Subcutaneous abdominal adipose tissue (tissue), 5 donors: ENCODE data around the gene ESRP2.

Experiments
- H3K27ac ChIP-seq: one replicate; pipeline ENCODE4 v1.7.0; 2013; ENCODE audit warnings: low read depth, mild to moderate bottlenecking, inconsistent platforms, low read length, moderate library complexity
- H3K27me3 ChIP-seq, 5 donors: one replicate each; pipeline ENCODE4 v1.7.0; 2013; ENCODE audit warnings: low read length in 5 of 5, inconsistent platforms in 1 of 5; ENCODE audit not compliant: control insufficient read depth in 5 of 5, insufficient read depth in 4 of 5
- H3K36me3 ChIP-seq, 5 donors: one replicate each; pipeline ENCODE4 v1.7.0; 2013; ENCODE audit warnings: low read length in 5 of 5; ENCODE audit not compliant: control insufficient read depth in 5 of 5, insufficient read depth in 5 of 5
- H3K4me1 ChIP-seq, 5 donors: one replicate each; pipeline ENCODE4 v1.7.0; 2013; ENCODE audit warnings: low read length in 5 of 5, mild to moderate bottlenecking in 3 of 5, moderate library complexity in 1 of 5; ENCODE audit not compliant: control insufficient read depth in 5 of 5, insufficient read depth in 5 of 5
- H3K4me3 ChIP-seq, 5 donors: one replicate each; pipeline ENCODE4 v1.7.0; 2013; ENCODE audit warnings: low read length in 5 of 5, low read depth in 1 of 5
- H3K9ac ChIP-seq, 5 donors: one replicate each; pipeline ENCODE4 v1.7.0; 2013; ENCODE audit warnings: low read length in 5 of 5, mild to moderate bottlenecking in 4 of 5, moderate library complexity in 3 of 5
- H3K9me3 ChIP-seq, 5 donors: one replicate each; pipeline ENCODE4 v1.7.0; 2013; ENCODE audit warnings: low read length in 5 of 5; ENCODE audit not compliant: control insufficient read depth in 5 of 5
- donor health status: healthy.
- donor health status: healthy.
- donor health status: healthy.
- donor health status: healthy.
- donor health status: healthy.

ESRP2 gene

DNA sequence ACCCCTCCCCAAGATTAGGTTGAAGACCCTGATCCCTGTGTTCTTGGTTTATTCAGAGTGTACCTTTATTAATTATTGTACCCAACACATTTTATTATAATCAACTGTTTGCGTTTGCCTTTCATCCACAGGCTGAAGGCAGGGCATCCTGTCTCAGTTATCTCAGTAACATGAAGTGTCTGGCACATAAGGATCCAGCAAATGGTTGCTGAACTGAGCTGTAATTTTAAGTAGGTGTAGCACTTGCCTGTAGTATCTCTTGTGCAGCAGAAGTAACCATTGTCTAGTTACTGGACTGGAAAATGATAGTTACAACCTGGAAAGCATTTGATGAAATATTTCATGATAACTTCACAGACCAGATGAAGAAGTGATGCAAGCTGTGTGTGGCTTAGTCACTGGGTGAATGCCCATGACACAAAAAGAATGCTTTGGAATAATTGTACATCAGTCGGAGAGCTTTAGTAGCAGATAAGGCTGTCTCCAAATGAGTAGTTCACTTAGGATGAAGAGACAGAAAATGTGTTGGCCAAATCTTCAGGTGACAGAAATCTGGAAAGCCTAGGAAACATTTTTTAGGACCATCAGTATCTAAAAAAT, 56.6 kb downstream of the ESRP2 start:
- no peak overlapping the region for H3K9ac ChIP-seq
- H3K27me3 ChIP-seq, result no peaks in the 10 kb centered on the region
- H3K9me3 ChIP-seq, result no peaks in the 10 kb centered on the region
- peaks cover 22 to 52% (median 29%) of the 10 kb centered on the region in 5 donors for H3K36me3 ChIP-seq
- peak overlapping the region; percentile 64 for H3K27ac ChIP-seq
- H3K4me3 ChIP-seq, result no peak overlapping the region
- H3K4me1 ChIP-seq, result peaks cover 0 to 23% (median 9%) of the 10 kb centered on the region in 5 donors
